IMR-90 (cell line): Measurements from ENCODE around the gene HMGN2. TPM values are rescaled to one million over a fixed set of nuclear protein-coding genes. Genes with fewer than 3 reads are reported as not detected.
A peak's percentile ranks its signal among the peaks of the same experiment; 100 is the strongest.

Experiments used
- ATAC-seq: fragments of 200-7000 bp; cut with Tn5 transposase; 2 replicates; pipeline ENCODE4 v1.9.1; 2020; ENCODE audit warnings: low read depth, mild to moderate bottlenecking, moderate library complexity
- BruUV-seq: library from RNA; stranded (reverse); fragments of 400-500 nt; replicated peaks from 2 replicates; lab custom pipeline; 2021; lab: Mats Ljungman, UMichigan
- CTCF ChIA-PET: fragments of 300-600 bp; formaldehyde crosslinking; extraction: SDS; loops from one replicate; lab custom pipeline; 2021; ENCODE audit warnings: antibody characterized with exemption; lab: Yijun Ruan, JAX
- POLR2A ChIA-PET: fragments of 300-600 bp; sonication (Branson Sonifier 250); formaldehyde crosslinking; loops from one replicate; lab custom pipeline; 2022; ENCODE audit warnings: antibody characterized with exemption; ENCODE audit not compliant: unreplicated experiment; lab: Charles Lee
- DNase-seq: peaks from one replicate; pipeline ENCODE4 v3.0.0; 2013
- H2AFZ ChIP-seq: replicated peaks from 2 replicates; pipeline ENCODE3; 2013; ENCODE audit warnings: low read length, mild to moderate bottlenecking; ENCODE audit not compliant: poor library complexity
- H2AK5ac ChIP-seq: 2 replicates; pipeline ENCODE4 v1.6.1; 2013; ENCODE audit warnings: low read depth, low read length, inconsistent platforms
- H2AK9ac ChIP-seq: replicated peaks from 2 replicates; pipeline ENCODE3; 2013; ENCODE audit warnings: mild to moderate bottlenecking, low read depth, low read length, moderate library complexity; ENCODE audit not compliant: poor library complexity
- H2BK120ac ChIP-seq: 2 replicates; pipeline ENCODE4 v1.6.1; 2013; ENCODE audit warnings: low read depth, low read length, inconsistent platforms
- H2BK15ac ChIP-seq: 3 replicates; pipeline ENCODE4 v1.6.1; 2013; ENCODE audit warnings: low read depth, low read length, inconsistent platforms
- H2BK20ac ChIP-seq: 2 replicates; pipeline ENCODE4 v1.6.1; 2013; ENCODE audit warnings: low read depth, mild to moderate bottlenecking, inconsistent platforms, low read length, moderate library complexity
- H2BK5ac ChIP-seq: 2 replicates; pipeline ENCODE4 v1.6.1; 2013; ENCODE audit warnings: mild to moderate bottlenecking, low read depth, low read length, inconsistent platforms; ENCODE audit not compliant: poor library complexity, severe bottlenecking
- H3K14ac ChIP-seq: replicated peaks from 2 replicates; pipeline ENCODE4 v1.6.1; 2013; ENCODE audit warnings: low read depth, low read length, inconsistent platforms
- H3K18ac ChIP-seq: 2 replicates; pipeline ENCODE4 v1.6.1; 2013; ENCODE audit warnings: low read depth, low read length, control low read depth
- H3K23ac ChIP-seq: 2 replicates; pipeline ENCODE4 v1.6.1; 2013; ENCODE audit warnings: low read depth, low read length, inconsistent platforms
- H3K27ac ChIP-seq: 2 replicates; pipeline ENCODE4 v1.5.1; 2013; ENCODE audit warnings: mild to moderate bottlenecking, control low read depth, low read length; ENCODE audit not compliant: insufficient read depth
- H3K27me3 ChIP-seq: 2 replicates; pipeline ENCODE4 v1.6.1; 2013; ENCODE audit warnings: low read length; ENCODE audit not compliant: control insufficient read depth, insufficient read depth
- H3K36me3 ChIP-seq: 2 replicates; pipeline ENCODE4 v1.6.1; 2013; ENCODE audit warnings: low read length, mixed read lengths; ENCODE audit not compliant: control insufficient read depth, insufficient read depth
- H3K4ac ChIP-seq: 2 replicates; pipeline ENCODE4 v1.6.1; 2013; ENCODE audit warnings: low read depth, low read length, inconsistent platforms
- H3K4me1 ChIP-seq: 2 replicates; pipeline ENCODE4 v1.6.1; 2013; ENCODE audit warnings: low read length, mixed read lengths; ENCODE audit not compliant: control insufficient read depth, insufficient read depth
- H3K4me2 ChIP-seq: 2 replicates; pipeline ENCODE4 v1.6.1; 2013; ENCODE audit warnings: low read depth, mild to moderate bottlenecking, control low read depth, low read length, moderate library complexity
- H3K4me3 ChIP-seq: 2 replicates; pipeline ENCODE4 v1.5.1; 2013; ENCODE audit warnings: low read depth, mild to moderate bottlenecking, control low read depth, low read length, moderate library complexity; ENCODE audit not compliant: insufficient read depth
- H3K56ac ChIP-seq: 2 replicates; pipeline ENCODE4 v1.6.1; 2013; ENCODE audit warnings: low read length, inconsistent platforms; ENCODE audit not compliant: insufficient read depth; ENCODE audit errors: extremely low read depth
- H3K79me1 ChIP-seq, 2 experiments: 2 replicates each; pipeline ENCODE4 v1.6.1; 2013; ENCODE audit warnings: low read length in 2 of 2, inconsistent platforms in 1 of 2, low read depth in 1 of 2
- H3K9ac ChIP-seq: 2 replicates; pipeline ENCODE4 v1.6.1; 2013; ENCODE audit warnings: low read depth, low read length, control low read depth
- H3K9me1 ChIP-seq: 2 replicates; pipeline ENCODE4 v1.6.1; 2013; ENCODE audit warnings: low read length, inconsistent platforms; ENCODE audit not compliant: insufficient read depth
- H3K9me3 ChIP-seq: 2 replicates; pipeline ENCODE4 v1.6.1; 2013; ENCODE audit warnings: low read length; ENCODE audit not compliant: control insufficient read depth, insufficient read depth
- H4K20me1 ChIP-seq: 2 replicates; pipeline ENCODE4 v1.6.1; 2013; ENCODE audit warnings: low read length, inconsistent platforms; ENCODE audit not compliant: insufficient read depth
- H4K5ac ChIP-seq: 2 replicates; pipeline ENCODE4 v1.6.1; 2013; ENCODE audit warnings: mild to moderate bottlenecking, low read depth, low read length, control low read depth
- H4K8ac ChIP-seq, 2 experiments: 2 replicates each; pipeline ENCODE4 v1.6.1; 2013; ENCODE audit warnings: low read depth in 2 of 2, low read length in 2 of 2, control low read depth in 1 of 2, inconsistent platforms in 1 of 2
- H4K91ac ChIP-seq: 2 replicates; pipeline ENCODE4 v1.6.1; 2013; ENCODE audit warnings: low read depth, low read length, inconsistent platforms; ENCODE audit not compliant: insufficient read depth
- BHLHE40 ChIP-seq: fragments of 150-350 bp; IDR thresholded peaks from 2 replicates; pipeline ENCODE4 v1.6.1; 2016; ENCODE audit warnings: mild to moderate bottlenecking, low read depth, low read length
- POLR2A ChIP-seq: IDR thresholded peaks from 2 replicates; pipeline ENCODE4 v1.6.1; 2012; ENCODE audit warnings: mild to moderate bottlenecking, low read depth, low read length
- RCOR1 ChIP-seq: IDR thresholded peaks from 2 replicates; pipeline ENCODE4 v1.6.1; 2012; ENCODE audit warnings: mild to moderate bottlenecking, low read length, improper control_type of control experiment; ENCODE audit not compliant: insufficient replicate concordance
- WGBS, 2 experiments: methylation state at CpG; one replicate each; pipeline versions ENCODE4 v1.1.5 to v1.1.7; 2013; ENCODE audit warnings: missing lambda C conversion rate in 2 of 2; ENCODE audit not compliant: insufficient read length in 1 of 2; ENCODE audit errors: extremely low coverage in 2 of 2; 5-methylcytosine and 5-hydroxymethylcytosine counted together
- dilution Hi-C: fragments of 300-500 bp; cut with HindIII; formaldehyde crosslinking; loops from one replicate; pipeline ENCODE4 v1.14.3; 2018; ENCODE audit warnings: low sequenced_read_pairs; ENCODE audit not compliant: unreplicated experiment
- in situ Hi-C: fragments of 300-500 bp; cut with MboI; formaldehyde crosslinking; loops from 3 replicates; pipeline ENCODE4 v1.14.3; 2019; ENCODE audit warnings: low sequenced_read_pairs, inconsistent platforms, mixed read lengths
- intact Hi-C: fragments of 100-400 bp; cut with micrococcal nuclease; formaldehyde crosslinking; loops from 2 replicates; pipeline ENCODE4 v1.10.0; 2022
- polyA plus RNA-seq, 3 experiments: library from polyadenylated mRNA; depleted of rRNA; stranded (reverse); fragments of >200 nt; gene quantifications; 2 replicates each; pipeline ENCODE4 v1.2.3, GENCODE V29; 2012; ENCODE audit warnings: low replicate concordance in 1 of 3
- total RNA-seq: library from RNA; depleted of rRNA; stranded (reverse); fragments of >200 nt; gene quantifications from 2 replicates; pipeline ENCODE4 v1.2.3, GENCODE V29; 2012
- TF ChIP-seq, protein P1 (sequence below): fragments of 150-350 bp; IDR thresholded peaks from 2 replicates; pipeline ENCODE4 v1.6.1; 2016; ENCODE audit warnings: low read depth, mild to moderate bottlenecking, low read length, moderate library complexity, borderline replicate concordance

HMGN2 gene
- total and polyA plus RNA-seq, 2 of the 4 experiments (the other 2 are of a cell fraction) = 367 to 505 TPM

DNA sequence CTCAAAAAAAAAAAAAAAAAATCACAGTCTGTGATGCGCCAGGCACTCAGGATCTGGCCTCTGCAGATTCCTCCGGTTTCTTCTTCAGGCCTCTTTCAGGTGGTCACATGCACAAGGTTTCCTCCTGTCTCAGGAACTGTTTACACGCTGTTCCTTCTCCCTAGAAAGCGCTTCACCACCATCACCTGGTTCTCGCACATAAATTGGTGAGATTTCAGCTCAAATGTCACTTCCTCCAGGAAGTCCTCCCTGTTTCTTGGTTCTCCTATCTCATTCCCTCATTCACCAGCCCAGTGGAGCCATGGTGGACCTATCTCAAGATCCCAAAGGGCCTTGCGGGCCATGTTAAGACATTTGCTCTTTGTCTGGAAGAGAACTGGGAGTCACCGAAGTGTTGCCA, 26.7 kb downstream of the HMGN2 start:
- ChIA-PET POLR2A (no interaction called here), CTCF (interaction anchor here (1.1 to 2.2 kb wide), 2 partner anchors 18 to 39 kb away, joined by 3 to 10 read pairs; no protein-coding TSS in a partner anchor)
- Histone ChIP-seq H3K9me3 (no peaks in the 10 kb centered on the region), H2BK5ac (no peak overlapping the region), H3K18ac (no peak overlapping the region), H2AK5ac (no peak overlapping the region), H3K9ac (no peak overlapping the region), H3K27ac (no peak overlapping the region), H3K36me3 (no peaks in the 10 kb centered on the region), H4K5ac (no peak overlapping the region), H2BK120ac (no peak overlapping the region), H3K4me2 (no peak overlapping the region), H3K14ac (no peak overlapping the region), H3K4me1 (peaks cover 5% of the 10 kb centered on the region), H3K4ac (no peak overlapping the region), H2BK20ac (no peak overlapping the region), H2BK15ac (no peak overlapping the region), H3K9me1 (peaks cover 4% of the 10 kb centered on the region; the same call in 1 of the 2 replicates), H3K27me3 (no peaks in the 10 kb centered on the region), H3K23ac (no peak overlapping the region), H3K56ac (no peak overlapping the region), H4K20me1 (peaks cover 4% of the 10 kb centered on the region; the same call in 1 of the 2 replicates), H2AFZ (no peak overlapping the region), H4K8ac (no peak overlapping the region), H3K4me3 (no peak overlapping the region), H2AK9ac (peak overlapping the region; percentile 17), H3K79me1 (peaks cover 5 to 12% of the 10 kb centered on the region in 2 experiments; a peak in 3 of 4 replicates), H4K91ac (no peak overlapping the region)
- DNase-seq (no peak), ATAC-seq (no peak)
- intact Hi-C loops = no loop called here
- BruUV-seq = no TSS peak
- dilution Hi-C loops = no loop called here
- TF ChIP-seq POLR2A = no peak
- no peak for TF ChIP-seq RCOR1
- no peak for TF ChIP-seq BHLHE40
- TF ChIP-seq, protein P1, sequence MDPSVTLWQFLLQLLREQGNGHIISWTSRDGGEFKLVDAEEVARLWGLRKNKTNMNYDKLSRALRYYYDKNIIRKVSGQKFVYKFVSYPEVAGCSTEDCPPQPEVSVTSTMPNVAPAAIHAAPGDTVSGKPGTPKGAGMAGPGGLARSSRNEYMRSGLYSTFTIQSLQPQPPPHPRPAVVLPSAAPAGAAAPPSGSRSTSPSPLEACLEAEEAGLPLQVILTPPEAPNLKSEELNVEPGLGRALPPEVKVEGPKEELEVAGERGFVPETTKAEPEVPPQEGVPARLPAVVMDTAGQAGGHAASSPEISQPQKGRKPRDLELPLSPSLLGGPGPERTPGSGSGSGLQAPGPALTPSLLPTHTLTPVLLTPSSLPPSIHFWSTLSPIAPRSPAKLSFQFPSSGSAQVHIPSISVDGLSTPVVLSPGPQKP = no peak
- in situ Hi-C loops = no loop called here
- WGBS, 2 experiments = 94% methylated on average over 4 of the region's 7 CpGs; no CpG with 5 or more reads in 1 of the 2 experiments
